Body of pancreas (tissue), 4 donors: ENCODE results near the gene IKZF5. TPM values are rescaled to one million over a fixed set of nuclear protein-coding genes. Genes with fewer than 3 reads are reported as not detected.

Experiments
- ATAC-seq: fragments of 150-250 bp; one replicate; pipeline ENCODE4 v1.9.1; 2016
- DNase-seq, 4 donors: peaks; one replicate each; pipeline ENCODE4 v3.0.0-alpha.2; 2019
- H3K27ac ChIP-seq, 4 donors: fragments of 200-600 bp; sonication (generic); 1 replicate in 3 of 4; 2 replicates in 1 of 4; pipeline versions ENCODE4 v1.5.1 to v1.6.1; 2016 to 2019; ENCODE audit warnings: mild to moderate bottlenecking in 1 of 4, mixed read lengths in 1 of 4, moderate library complexity in 1 of 4
- H3K27me3 ChIP-seq, 2 donors: fragments of 200-600 bp; sonication (generic); one replicate each; pipeline ENCODE4 v1.6.0; 2016; ENCODE audit warnings: mild to moderate bottlenecking in 1 of 2
- H3K36me3 ChIP-seq, 2 donors: fragments of 200-600 bp; sonication (generic); replicated peaks in 1 of 2; 2 replicates each; pipeline ENCODE4 v1.5.1; 2016; ENCODE audit warnings: low read depth in 2 of 2; ENCODE audit not compliant: insufficient read depth in 1 of 2
- H3K4me1 ChIP-seq: fragments of 200-600 bp; sonication (generic); one replicate; pipeline ENCODE4 v1.6.0; 2016
- H3K4me3 ChIP-seq, 2 donors: fragments of 200-600 bp; sonication (generic); 1 replicate in 1 of 2; 2 replicates in 1 of 2; pipeline ENCODE4 v1.5.1; 2016 to 2019
- H3K9me3 ChIP-seq, 3 donors: fragments of 200-600 bp; sonication (generic); 1 replicate in 2 of 3; 2 replicates in 1 of 3; pipeline ENCODE4 v1.5.1; 2016
- CTCF ChIP-seq, 7 experiments: fragments of 450-650 bp in 4 of 7; fragments of 200-600 bp in 3 of 7; sonication (generic) in 3 of 7; IDR thresholded peaks; one replicate each; pipeline ENCODE4 v1.5.1; 2016 to 2019; ENCODE audit warnings: antibody characterized with exemption in 7 of 7
- POLR2A ChIP-seq, 3 donors: fragments of 450-650 bp; IDR thresholded peaks; one replicate each; pipeline ENCODE4 v1.6.1; 2016; ENCODE audit warnings: antibody characterized with exemption in 3 of 3, mild to moderate bottlenecking in 2 of 3
- WGBS, 2 donors: methylation state at CpG; one replicate each; pipeline ENCODE4 v1.1.5; 2017; 5-methylcytosine and 5-hydroxymethylcytosine counted together
- intact Hi-C: fragments of 100-400 bp; cut with DNase I; formaldehyde crosslinking; loops from one replicate; pipeline ENCODE4 v1.15.1; 2023
- total RNA-seq, 2 donors: library from RNA; depleted of rRNA; stranded (reverse); fragments of >200 nt; gene quantifications; one replicate each; pipeline ENCODE4 v1.1.0, GENCODE V29; 2016

IKZF5 gene
- total RNA-seq, 2 donors from 2014 or later: 3.6 to 10.4 TPM

DNA sequence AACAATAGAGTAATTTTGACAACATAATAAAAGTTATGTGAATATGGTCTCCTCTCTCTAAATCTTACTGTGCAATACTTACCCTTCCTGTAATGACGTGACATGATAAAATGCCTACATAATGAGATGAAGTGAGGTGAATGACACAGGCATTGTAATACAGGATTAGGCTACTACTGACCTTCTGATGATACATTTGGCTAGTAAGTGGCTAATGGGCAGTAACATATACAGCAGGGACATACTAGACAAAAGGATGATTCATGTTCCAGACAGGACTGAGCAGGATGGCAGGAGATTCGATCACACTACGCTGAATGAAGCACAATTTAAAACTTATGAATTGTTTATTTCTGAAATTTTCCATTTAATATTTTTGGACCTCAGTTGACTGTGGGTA is 59.3 kb downstream of the IKZF5 start:
- ATAC-seq (no peak), DNase-seq (no peak)
- Histone ChIP-seq H3K27ac (no peak overlapping the region), H3K36me3 (peaks cover 0 to 2% of the 10 kb centered on the region in 2 donors), H3K9me3 (no peaks in the 10 kb centered on the region), H3K27me3 (no peaks in the 10 kb centered on the region), H3K4me1 (peaks cover 15% of the 10 kb centered on the region), H3K4me3 (no peak overlapping the region)
- TF ChIP-seq POLR2A (IDR thresholded peaks at IDR 0.05) (no peak), CTCF (IDR thresholded peaks at IDR 0.05) (no peak)
- intact Hi-C loops: no loop called here
- WGBS, 2 donors: 94 to 96% methylated on average over 3 of the region's 3 CpGs

Other genes with a start within 250 kb of the IKZF5 start
- gene CUZD1, start 162.9 kb downstream of the IKZF5 start, total RNA-seq: 100 to 1,000 TPM; 225 to 837 TPM
- gene FAM24B, start 129.2 kb downstream of the IKZF5 start, total RNA-seq: 1 to 10 TPM; 4.3 to 7.0 TPM
- not detected for gene FAM24A, start 98.2 kb downstream of the IKZF5 start, total RNA-seq
- 1 to 10 TPM; 1.6 to 4.7 TPM for gene C10orf88, start 54.6 kb downstream of the IKZF5 start, total RNA-seq
- 1 to 10 TPM; 1.6 to 1.8 TPM for gene PSTK, start 28.4 kb downstream of the IKZF5 start, total RNA-seq
- gene ACADSB, start 211 bp upstream of the IKZF5 start, total RNA-seq: 10 to 100 TPM; 13.8 to 21.8 TPM
- gene HMX3, start 127.2 kb upstream of the IKZF5 start, total RNA-seq: not detected
- gene HMX2, start 139.3 kb upstream of the IKZF5 start, total RNA-seq: not detected
- 10 to 100 TPM; 39.4 to 51.1 TPM for gene BUB3, start 145.6 kb upstream of the IKZF5 start, total RNA-seq